Neuron (in vitro differentiated cells): ENCODE results near the gene MSI1.

Experiments
- H2AFZ ChIP-seq: one replicate; pipeline ENCODE4 v1.6.1; 2013; ENCODE audit warnings: low read depth, mild to moderate bottlenecking, inconsistent platforms, low read length, moderate library complexity
- H3K27me3 ChIP-seq: one replicate; pipeline ENCODE4 v1.6.1; 2013; ENCODE audit warnings: low read length; ENCODE audit not compliant: insufficient read depth
- H3K36me3 ChIP-seq: one replicate; pipeline ENCODE4 v1.6.1; 2013; ENCODE audit warnings: low read length; ENCODE audit not compliant: insufficient read depth
- H3K4me1 ChIP-seq: one replicate; pipeline ENCODE4 v1.6.1; 2013; ENCODE audit warnings: low read length; ENCODE audit not compliant: insufficient read depth
- H3K4me3 ChIP-seq: 2 replicates; pipeline ENCODE4 v1.5.1; 2013; ENCODE audit warnings: mild to moderate bottlenecking, low read length, moderate library complexity
- H3K9me3 ChIP-seq: one replicate; pipeline ENCODE4 v1.6.1; 2013; ENCODE audit warnings: low read length

The MSI1 gene

DNA sequence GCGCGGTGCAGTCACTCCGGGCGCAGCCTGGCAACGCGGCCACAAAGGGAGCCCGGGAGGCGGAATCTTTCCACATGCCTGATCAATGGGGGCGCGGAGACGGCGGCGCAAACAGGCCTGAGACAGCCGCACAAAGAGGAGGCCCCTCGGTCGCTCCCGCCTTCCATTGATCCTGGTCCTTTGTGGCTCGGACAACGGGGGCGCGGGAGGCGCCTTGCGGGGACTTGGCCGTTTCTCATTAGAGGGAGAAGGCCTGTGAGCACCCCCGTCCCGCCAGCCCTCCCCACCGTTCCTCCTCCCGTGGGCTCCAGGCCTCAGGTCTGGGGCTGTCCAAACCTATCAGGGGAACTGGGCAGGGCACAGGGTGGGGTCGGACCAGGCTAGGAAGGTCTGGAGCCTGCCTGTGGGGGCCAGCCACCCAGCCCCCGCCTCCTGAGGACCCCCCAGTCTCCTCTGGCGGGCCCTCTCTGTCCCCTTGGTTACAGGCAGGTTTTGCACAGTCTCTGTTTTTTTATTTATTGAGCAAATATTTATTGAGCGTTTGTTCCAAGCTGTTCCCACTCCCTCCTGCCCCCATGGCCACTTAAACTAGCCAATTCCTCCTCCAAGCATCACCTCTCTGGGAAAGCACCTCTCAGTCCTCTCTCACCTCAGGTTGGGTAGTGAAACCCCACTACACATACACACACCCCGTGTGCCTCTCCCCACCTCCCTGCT lies 29.0 kb upstream of the MSI1 start:
- no peaks in the 10 kb centered on the region for H3K36me3 ChIP-seq
- no peak overlapping the region for H3K4me3 ChIP-seq
- H3K9me3 ChIP-seq, result no peaks in the 10 kb centered on the region
- H2AFZ ChIP-seq, result no peak overlapping the region
- peaks cover 65% of the 10 kb centered on the region for H3K4me1 ChIP-seq
- no peaks in the 10 kb centered on the region for H3K27me3 ChIP-seq

DNA sequence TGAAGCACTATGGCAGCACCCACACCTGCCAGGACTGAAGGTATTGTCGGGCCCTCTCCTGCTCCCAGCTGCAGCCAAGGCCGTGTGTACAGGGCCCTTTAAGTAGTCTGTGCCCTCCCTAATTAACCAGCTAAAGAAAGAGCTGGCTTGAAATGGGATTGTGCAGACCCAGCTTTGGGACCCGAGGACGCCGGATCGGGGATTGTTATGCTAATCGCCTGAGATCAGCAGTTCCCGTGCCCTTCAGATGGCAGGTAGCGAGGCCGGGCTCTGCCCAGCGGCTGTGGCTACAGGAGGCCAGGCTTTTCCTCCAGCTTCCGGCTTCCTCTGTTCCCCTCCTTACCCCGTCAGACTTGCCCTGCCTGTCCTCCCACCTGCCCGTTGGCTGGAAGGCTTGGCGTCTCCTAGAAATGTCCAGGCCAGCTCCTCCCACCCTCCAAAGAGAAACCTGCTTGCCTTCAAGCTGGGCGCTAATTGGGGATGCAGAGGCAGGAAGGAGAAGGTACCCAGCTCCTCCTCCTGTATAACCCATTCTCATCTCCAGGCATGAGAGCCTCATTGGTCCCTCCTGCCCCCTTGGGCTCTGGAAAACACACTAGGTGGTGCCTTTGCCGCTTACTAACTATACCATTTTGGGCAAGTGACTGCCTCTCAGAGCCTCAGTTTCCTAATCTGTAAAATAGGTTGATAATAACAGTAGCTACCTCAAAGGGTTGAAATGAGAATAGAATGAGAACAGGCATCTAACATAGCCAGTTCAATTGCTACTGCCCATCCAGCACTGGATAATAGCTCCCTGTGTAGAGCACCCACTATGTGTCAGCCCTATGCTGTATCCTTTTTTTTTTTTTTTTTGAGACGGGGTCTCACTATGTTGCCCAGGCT lies 25.8 kb upstream of the MSI1 start:
- H3K4me1 ChIP-seq, result peaks cover 59% of the 10 kb centered on the region
- H2AFZ ChIP-seq, result peak overlapping the region; percentile 7
- no peaks in the 10 kb centered on the region for H3K27me3 ChIP-seq
- no peaks in the 10 kb centered on the region for H3K9me3 ChIP-seq
- no peak overlapping the region for H3K4me3 ChIP-seq
- no peaks in the 10 kb centered on the region for H3K36me3 ChIP-seq

DNA sequence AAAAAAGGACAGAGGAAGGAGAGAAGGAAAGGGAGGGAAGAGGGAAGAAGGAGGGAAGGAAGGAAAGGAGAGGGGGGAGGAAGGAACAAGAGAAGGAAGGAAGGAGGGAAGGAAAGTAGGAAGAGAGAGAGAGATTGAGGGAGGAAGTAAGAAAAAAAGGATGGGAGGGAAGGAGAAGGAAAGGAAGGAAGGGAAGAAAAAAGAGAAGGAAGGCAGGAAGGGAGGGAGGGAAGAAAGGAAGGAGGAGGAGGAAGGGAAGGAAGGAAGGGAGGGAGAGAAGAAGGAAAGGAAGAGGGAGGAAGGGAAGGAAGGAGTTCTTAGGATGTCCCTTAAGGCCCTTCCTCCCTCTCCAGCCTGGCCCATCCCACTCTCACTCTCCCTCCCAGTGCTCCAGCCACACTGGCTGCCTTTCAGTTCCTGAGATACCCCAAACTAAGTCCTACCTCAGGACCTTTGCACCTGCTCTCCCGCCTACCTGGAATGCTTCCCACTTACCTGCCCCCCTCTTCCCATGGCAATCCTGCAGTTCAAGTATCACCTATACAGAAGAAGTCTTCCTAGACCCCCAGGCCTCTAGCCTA lies 21.7 kb upstream of the MSI1 start:
- H3K27me3 ChIP-seq, result no peaks in the 10 kb centered on the region
- H3K4me1 ChIP-seq, result peaks cover 45% of the 10 kb centered on the region
- no peak overlapping the region for H2AFZ ChIP-seq
- no peaks in the 10 kb centered on the region for H3K9me3 ChIP-seq
- no peaks in the 10 kb centered on the region for H3K36me3 ChIP-seq
- no peak overlapping the region for H3K4me3 ChIP-seq

DNA sequence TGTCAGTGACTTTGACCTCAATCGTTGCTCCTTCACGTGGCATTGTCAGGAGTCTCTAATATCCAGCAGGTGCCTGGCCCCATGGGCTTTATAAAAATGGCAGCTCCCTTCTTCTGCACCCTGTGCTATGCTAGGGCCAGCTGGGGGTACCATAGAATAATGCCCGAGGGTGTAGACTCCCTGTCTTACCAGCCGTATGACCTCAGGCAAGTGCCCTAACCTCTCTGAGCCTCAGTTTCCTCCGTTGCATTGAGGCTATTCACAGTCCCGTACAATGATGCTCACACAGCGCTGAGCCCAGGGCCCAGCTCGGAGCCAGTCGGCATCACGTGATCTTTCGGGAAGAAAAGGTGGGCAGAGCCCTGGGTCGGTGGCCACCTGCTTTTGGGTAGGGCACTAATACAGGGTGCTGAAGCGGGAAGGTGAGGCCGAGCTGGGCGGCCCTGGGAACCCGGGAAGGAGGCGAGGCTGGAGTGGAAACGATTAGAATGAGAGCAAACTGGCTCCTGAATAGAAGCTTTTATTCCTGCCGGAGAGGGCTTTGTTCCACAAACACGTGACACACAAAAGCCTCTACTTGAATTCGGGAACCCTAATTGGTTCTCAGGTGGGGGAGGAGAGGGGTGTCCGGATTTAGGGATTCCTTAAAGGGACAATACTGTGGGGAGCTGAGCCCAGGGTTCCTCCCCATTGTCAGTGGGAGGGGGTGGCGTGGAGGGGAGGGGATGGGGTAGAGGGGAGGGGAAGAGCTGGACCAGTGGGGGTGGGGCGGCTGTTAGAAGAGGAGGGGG lies 19.9 kb upstream of the MSI1 start:
- H3K4me3 ChIP-seq, result peak overlapping the region; percentile 40
- H3K9me3 ChIP-seq, result no peaks in the 10 kb centered on the region
- peaks cover 30% of the 10 kb centered on the region for H3K4me1 ChIP-seq
- no peaks in the 10 kb centered on the region for H3K27me3 ChIP-seq
- H3K36me3 ChIP-seq, result no peaks in the 10 kb centered on the region
- peak overlapping the region; percentile 17 for H2AFZ ChIP-seq

DNA sequence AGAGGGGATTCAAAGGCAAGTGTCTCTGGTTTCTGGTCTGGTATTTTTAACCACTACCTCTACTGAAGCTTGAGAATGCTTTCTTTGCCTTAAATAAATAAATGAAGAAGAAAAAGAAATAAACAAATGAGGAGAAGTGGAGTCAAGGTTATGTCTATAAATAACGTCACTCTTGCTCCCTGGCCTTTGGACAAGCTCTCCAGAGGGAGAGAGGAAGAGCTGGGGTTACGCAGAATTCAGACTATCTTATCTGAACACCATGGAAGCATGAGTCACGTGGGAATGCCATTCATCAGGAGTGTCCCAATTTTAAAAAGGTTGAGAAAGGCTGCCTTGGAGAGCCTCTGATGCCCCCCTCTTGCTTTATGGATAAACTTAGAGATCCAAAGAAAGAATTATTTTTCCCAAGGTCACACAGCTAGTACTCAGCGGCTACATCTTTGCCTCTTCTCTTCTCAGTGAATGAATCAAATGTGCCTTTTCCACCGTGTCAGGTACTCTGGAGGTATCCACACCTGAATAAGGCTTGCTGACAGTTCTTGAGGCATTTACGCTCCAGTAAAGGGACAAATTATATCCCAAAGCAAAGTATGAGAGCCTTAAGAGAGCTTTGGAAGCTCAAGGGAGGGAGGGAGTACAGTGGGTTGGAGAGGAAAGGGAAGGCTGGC lies 12.9 kb upstream of the MSI1 start:
- no peaks in the 10 kb centered on the region for H3K36me3 ChIP-seq
- H3K9me3 ChIP-seq, result no peaks in the 10 kb centered on the region
- H2AFZ ChIP-seq, result no peak overlapping the region
- H3K4me3 ChIP-seq, result no peak overlapping the region
- H3K4me1 ChIP-seq, result peaks cover 12% of the 10 kb centered on the region
- no peaks in the 10 kb centered on the region for H3K27me3 ChIP-seq

DNA sequence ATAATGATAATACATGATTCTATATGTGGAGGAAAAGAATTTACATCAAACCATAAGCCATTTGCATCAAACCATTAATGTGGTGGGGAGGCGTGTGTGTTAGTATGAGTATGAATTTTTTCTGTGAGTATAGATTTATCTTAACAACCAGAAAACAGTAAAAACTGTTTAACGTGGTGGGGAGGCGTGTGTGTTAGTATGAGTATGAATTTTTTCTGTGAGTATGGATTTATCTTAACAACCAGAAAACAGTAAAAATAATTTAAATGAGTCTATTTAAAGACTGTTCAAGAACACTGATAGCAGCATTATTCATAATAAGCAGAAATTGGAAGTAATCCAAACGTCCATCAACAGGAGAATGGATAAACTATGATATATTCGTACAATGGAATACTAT lies 9.1 kb upstream of the MSI1 start:
- Histone ChIP-seq H2AFZ (no peak overlapping the region), H3K27me3 (no peaks in the 10 kb centered on the region), H3K36me3 (no peaks in the 10 kb centered on the region), H3K4me1 (peaks cover 24% of the 10 kb centered on the region), H3K9me3 (no peaks in the 10 kb centered on the region), H3K4me3 (no peak overlapping the region)

DNA sequence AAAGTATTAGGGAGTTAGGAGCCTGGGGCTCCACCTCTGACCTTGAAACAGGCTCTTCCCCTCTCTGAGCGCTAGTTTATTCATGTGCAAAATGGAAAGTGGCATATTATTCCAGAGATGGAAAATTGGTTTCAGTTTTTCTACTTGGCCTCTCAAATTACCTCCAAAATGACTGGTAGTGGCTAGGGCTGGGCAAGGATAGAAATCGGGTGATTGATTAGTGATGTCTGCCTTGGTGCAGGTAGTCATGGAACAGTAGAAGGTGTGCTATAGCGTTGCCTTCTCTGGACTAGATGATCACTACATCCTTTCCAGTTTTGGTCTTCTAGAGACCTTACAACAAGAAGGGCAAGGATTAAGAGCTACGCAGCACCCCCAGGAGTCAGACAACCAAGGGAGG lies 8.6 kb upstream of the MSI1 start:
- Histone ChIP-seq H3K36me3 (no peaks in the 10 kb centered on the region), H3K4me1 (peaks cover 24% of the 10 kb centered on the region), H3K9me3 (no peaks in the 10 kb centered on the region), H3K27me3 (no peaks in the 10 kb centered on the region), H2AFZ (no peak overlapping the region), H3K4me3 (no peak overlapping the region)

DNA sequence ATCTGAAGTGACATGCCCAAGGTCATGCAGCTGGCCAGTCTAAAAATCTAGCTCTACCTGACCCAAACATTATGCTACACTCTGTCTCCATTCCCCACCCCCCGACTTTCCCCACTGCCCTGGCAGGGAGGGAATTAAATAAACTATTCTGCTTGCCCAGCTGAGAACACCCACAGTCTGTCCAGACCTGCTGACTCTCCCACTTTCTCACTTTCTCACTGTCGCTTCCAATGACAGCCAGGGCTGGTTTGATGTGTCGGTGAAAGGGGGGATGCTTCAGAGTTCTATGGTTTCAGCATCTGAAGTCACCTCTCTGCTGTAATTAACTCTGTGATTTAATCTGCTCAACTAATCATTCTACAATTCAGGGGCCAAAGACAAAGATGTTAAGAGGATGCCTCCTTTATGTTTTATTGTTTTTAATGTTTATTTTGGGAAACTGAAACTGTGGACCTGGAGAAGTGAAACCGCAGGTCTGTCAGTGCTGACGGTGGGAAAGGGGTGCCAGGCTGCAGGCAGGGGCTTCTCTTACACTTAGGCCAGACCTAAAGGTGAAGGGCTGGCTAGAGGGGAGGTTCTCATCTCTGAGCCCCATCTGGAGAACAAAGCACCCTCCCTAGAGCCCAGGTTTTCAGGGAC lies 8.1 kb upstream of the MSI1 start:
- H3K9me3 ChIP-seq, result no peaks in the 10 kb centered on the region
- H2AFZ ChIP-seq, result no peak overlapping the region
- H3K27me3 ChIP-seq, result no peaks in the 10 kb centered on the region
- no peak overlapping the region for H3K4me3 ChIP-seq
- no peaks in the 10 kb centered on the region for H3K36me3 ChIP-seq
- H3K4me1 ChIP-seq, result peaks cover 24% of the 10 kb centered on the region

DNA sequence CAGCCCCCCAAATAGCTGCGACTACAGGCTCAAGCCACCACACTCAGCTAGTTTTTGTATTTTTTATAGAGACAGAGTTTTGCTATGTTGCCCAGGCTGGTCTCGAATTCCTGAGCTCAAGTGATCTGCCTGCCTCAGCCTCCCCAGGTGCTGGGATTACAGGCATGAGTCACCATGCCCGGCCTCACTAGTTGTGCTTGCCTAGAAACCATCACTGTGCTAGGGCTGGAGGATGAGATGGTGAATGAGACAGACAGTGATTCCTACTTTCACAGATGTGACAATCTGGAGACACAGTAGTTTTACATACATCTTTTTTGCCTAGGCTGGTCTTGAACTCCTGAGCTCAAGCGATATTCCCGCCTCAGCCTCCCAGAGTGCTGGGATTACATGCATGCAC lies 7.5 kb upstream of the MSI1 start:
- no peak overlapping the region for H3K4me3 ChIP-seq
- H3K36me3 ChIP-seq, result no peaks in the 10 kb centered on the region
- no peaks in the 10 kb centered on the region for H3K9me3 ChIP-seq
- H3K27me3 ChIP-seq, result no peaks in the 10 kb centered on the region
- peaks cover 20% of the 10 kb centered on the region for H3K4me1 ChIP-seq
- no peak overlapping the region for H2AFZ ChIP-seq

DNA sequence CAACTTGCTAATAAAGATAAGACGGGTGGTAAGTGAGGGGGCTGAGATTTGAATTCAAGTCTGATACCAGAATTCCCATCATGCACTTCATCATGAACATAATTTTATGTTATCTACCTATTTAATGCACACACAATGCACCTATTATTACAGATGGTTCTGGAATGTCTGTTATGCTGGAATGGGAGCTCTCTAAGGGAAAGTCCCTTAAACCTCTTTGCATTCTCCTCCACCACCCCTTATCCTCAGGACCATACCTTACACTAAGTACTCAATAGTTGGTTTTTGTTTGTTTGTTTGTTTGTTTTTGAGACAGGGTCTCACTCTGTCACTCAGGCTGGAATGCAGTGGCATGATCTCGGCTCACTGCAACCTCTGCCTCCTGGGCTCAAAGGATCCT lies 7.0 kb upstream of the MSI1 start:
- no peaks in the 10 kb centered on the region for H3K36me3 ChIP-seq
- no peaks in the 10 kb centered on the region for H3K9me3 ChIP-seq
- H2AFZ ChIP-seq, result no peak overlapping the region
- H3K27me3 ChIP-seq, result no peaks in the 10 kb centered on the region
- H3K4me3 ChIP-seq, result no peak overlapping the region
- peaks cover 21% of the 10 kb centered on the region for H3K4me1 ChIP-seq

DNA sequence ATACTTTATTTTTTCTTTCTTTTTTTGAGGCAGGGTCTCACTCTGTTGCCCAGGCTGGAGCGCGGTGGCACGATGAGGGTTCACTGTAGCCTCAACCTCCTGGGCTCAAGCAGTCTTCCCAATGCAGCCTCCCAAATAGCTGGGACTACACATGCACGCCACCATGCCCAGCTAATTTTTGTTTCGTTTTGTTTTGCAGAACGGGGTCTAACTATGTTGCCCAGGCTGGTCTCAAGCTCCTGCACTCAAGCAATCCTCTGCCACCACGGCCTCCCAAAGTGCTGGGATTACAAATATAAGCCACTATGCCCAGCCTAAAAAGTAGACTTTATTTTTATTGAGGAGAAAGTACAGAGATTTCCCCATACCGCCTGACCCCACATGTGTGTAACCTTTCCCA lies 4.7 kb upstream of the MSI1 start:
- Histone ChIP-seq H3K9me3 (no peaks in the 10 kb centered on the region), H3K36me3 (no peaks in the 10 kb centered on the region), H2AFZ (no peak overlapping the region), H3K4me1 (peaks cover 37% of the 10 kb centered on the region), H3K27me3 (no peaks in the 10 kb centered on the region), H3K4me3 (no peak overlapping the region)
